MCF 10A (cell line): ENCODE data around the gene FECH. TPM values are rescaled to one million over a fixed set of nuclear protein-coding genes. Genes with fewer than 3 reads are reported as not detected.

Source experiments
- BruUV-seq: library from RNA; stranded (reverse); fragments of 400-500 nt; replicated peaks from 2 replicates; lab custom pipeline; 2021; lab: Mats Ljungman, UMichigan
- CTCF ChIA-PET: fragments of 300-600 bp; sonication (Branson Sonifier 250); formaldehyde crosslinking; extraction: SDS; loops from one replicate; lab custom pipeline; 2021; ENCODE audit warnings: antibody characterized with exemption, inconsistent platforms; lab: Yijun Ruan, JAX
- POLR2A ChIA-PET: fragments of 300-600, 350-650 bp; sonication (Branson Sonifier 250); formaldehyde crosslinking; extraction: SDS; loops from one replicate; lab custom pipeline; 2020; ENCODE audit warnings: antibody characterized with exemption, inconsistent platforms; lab: Yijun Ruan, JAX
- DNase-seq: peaks from one replicate; pipeline ENCODE4 v3.0.0-alpha.2; 2018; ENCODE audit not compliant: unreplicated experiment
- H3K27ac Mint-ChIP-seq: one replicate; pipeline ENCODE4 v1.8.0; 2022; ENCODE audit warnings: mild to moderate bottlenecking, low read depth, mixed read lengths; ENCODE audit not compliant: unreplicated experiment
- H3K27me3 Mint-ChIP-seq: one replicate; pipeline ENCODE4 v1.8.0; 2022; ENCODE audit warnings: mixed read lengths; ENCODE audit not compliant: insufficient read depth, unreplicated experiment
- H3K36me3 Mint-ChIP-seq: one replicate; pipeline ENCODE4 v1.8.0; 2022; ENCODE audit warnings: mild to moderate bottlenecking, moderate library complexity, mixed read lengths; ENCODE audit not compliant: insufficient read depth, unreplicated experiment
- H3K4me1 Mint-ChIP-seq: one replicate; pipeline ENCODE4 v1.8.0; 2022; ENCODE audit warnings: mixed read lengths; ENCODE audit not compliant: insufficient read depth, unreplicated experiment
- H3K4me3 Mint-ChIP-seq: one replicate; pipeline ENCODE4 v1.8.0; 2022; ENCODE audit warnings: mild to moderate bottlenecking, moderate library complexity, mixed read lengths; ENCODE audit not compliant: unreplicated experiment
- H3K9me3 Mint-ChIP-seq: one replicate; pipeline ENCODE4 v1.8.0; 2022; ENCODE audit warnings: mixed read lengths; ENCODE audit not compliant: unreplicated experiment
- CTCF ChIP-seq: fragments of 200-600 bp; IDR thresholded peaks from one replicate; pipeline ENCODE4 v1.8.0; 2022; ENCODE audit warnings: antibody characterized with exemption, mild to moderate bottlenecking; ENCODE audit not compliant: unreplicated experiment
- intact Hi-C: fragments of 100-400 bp; cut with micrococcal nuclease; formaldehyde crosslinking; loops from 2 replicates; pipeline ENCODE4 v1.14.1; 2022
- total RNA-seq: library from RNA; stranded (reverse); gene quantifications from 2 replicates; pipeline ENCODE4 v1.2.3, GENCODE V29; 2022

FECH gene
- total RNA-seq, 1 experiment from 2014 or later: 23.4 TPM

GRCh38 chr18:57589161-57589560 is 2.7 kb upstream of the FECH start:
- intact Hi-C loops: no loop called here
- no peak for TF ChIP-seq CTCF
- H3K27ac Mint-ChIP-seq: no peak overlapping the region
- H3K36me3 Mint-ChIP-seq: peaks cover 5% of the 10 kb centered on the region
- CTCF ChIA-PET: interaction anchor here (0.6 to 1.3 kb wide), 2 partner anchors 10 to 297 kb away, joined by 3 to 4 read pairs; no protein-coding TSS in a partner anchor
- H3K27me3 Mint-ChIP-seq: no peaks in the 10 kb centered on the region
- POLR2A ChIA-PET: interaction anchor here (2.1 kb wide), 1 partner anchor 10 kb away, joined by 7 read pairs; no protein-coding TSS in a partner anchor
- BruUV-seq: no TSS peak
- no peak overlapping the region for H3K4me3 Mint-ChIP-seq
- no peaks in the 10 kb centered on the region for H3K9me3 Mint-ChIP-seq
- no peak for DNase-seq
- peaks cover 14% of the 10 kb centered on the region for H3K4me1 Mint-ChIP-seq

GRCh38 chr18:57587098-57587661 is 678 bp upstream of the FECH start:
- peak overlapping the region; percentile 81 for H3K27ac Mint-ChIP-seq
- ChIA-PET POLR2A (interaction anchor here (0.7 to 1.5 kb wide), 2 partner anchors 11 to 183 kb away, joined by 3 to 4 read pairs; no protein-coding TSS in a partner anchor), CTCF (interaction anchor here (0.6 to 1.1 kb wide), 2 partner anchors 839 to 1553 kb away, joined by 3 read pairs; no protein-coding TSS in a partner anchor)
- H3K9me3 Mint-ChIP-seq: no peaks in the 10 kb centered on the region
- no TSS peak for BruUV-seq
- peak overlapping the region; percentile 84 for H3K4me3 Mint-ChIP-seq
- DNase-seq: no peak
- H3K4me1 Mint-ChIP-seq: peaks cover 15% of the 10 kb centered on the region
- intact Hi-C loops: no loop called here
- TF ChIP-seq CTCF: no peak
- H3K27me3 Mint-ChIP-seq: no peaks in the 10 kb centered on the region
- peaks cover 11% of the 10 kb centered on the region for H3K36me3 Mint-ChIP-seq

GRCh38 chr18:57585855-57586250 is 649 bp downstream of the FECH start:
- no peaks in the 10 kb centered on the region for H3K9me3 Mint-ChIP-seq
- DNase-seq: peak; percentile 11
- POLR2A ChIA-PET: interaction anchor here (0.9 to 1.1 kb wide), 5 partner anchors 10 to 755 kb away, joined by 3 read pairs; no protein-coding TSS in a partner anchor
- peak overlapping the region; percentile 84 for H3K4me3 Mint-ChIP-seq
- intact Hi-C loops: no loop called here
- H3K27ac Mint-ChIP-seq: peak overlapping the region; percentile 81
- H3K36me3 Mint-ChIP-seq: peaks cover 13% of the 10 kb centered on the region
- H3K4me1 Mint-ChIP-seq: peaks cover 15% of the 10 kb centered on the region
- BruUV-seq: no TSS peak
- no peaks in the 10 kb centered on the region for H3K27me3 Mint-ChIP-seq
- no peak for TF ChIP-seq CTCF
- CTCF ChIA-PET: interaction anchor here (0.6 to 1.1 kb wide), 2 partner anchors 837 to 939 kb away, joined by 3 read pairs; no protein-coding TSS in a partner anchor

GRCh38 chr18:57585421-57585820 is 1.1 kb downstream of the FECH start:
- H3K4me1 Mint-ChIP-seq: peaks cover 15% of the 10 kb centered on the region
- H3K9me3 Mint-ChIP-seq: no peaks in the 10 kb centered on the region
- ChIA-PET POLR2A (interaction anchor here (0.9 to 1.1 kb wide), 4 partner anchors 10 to 35 kb away, joined by 3 read pairs; no protein-coding TSS in a partner anchor), CTCF (interaction anchor here (0.6 to 1.1 kb wide), 4 partner anchors 14 to 939 kb away, joined by 3 to 4 read pairs (median 3); no protein-coding TSS in a partner anchor)
- H3K27me3 Mint-ChIP-seq: no peaks in the 10 kb centered on the region
- TSS peak; percentile 29 for BruUV-seq
- peaks cover 13% of the 10 kb centered on the region for H3K36me3 Mint-ChIP-seq
- DNase-seq: peak; percentile 9
- TF ChIP-seq CTCF: no peak
- H3K4me3 Mint-ChIP-seq: peak overlapping the region; percentile 84
- intact Hi-C loops: no loop called here
- peak overlapping the region; percentile 81 for H3K27ac Mint-ChIP-seq
